Nasal cavity respiratory epithelium epithelial cell of viscerocranial mucosa (primary cell): ENCODE data around the gene GOLT1A. TPM values are rescaled to one million over a fixed set of nuclear protein-coding genes. Genes with fewer than 3 reads are reported as not detected.

Source experiments
- total RNA-seq: library from RNA; depleted of rRNA; stranded (reverse); fragments of >200 nt; gene quantifications from 2 replicates; pipeline ENCODE4 v1.2.3, GENCODE V29; 2014

GOLT1A gene
- 0.71 and 3.4 TPM in 2 replicates for total RNA-seq

GRCh38 chr1:204213668-204214662 is at the start of gene GOLT1A:
GOLT1A (minus strand) TSS chr1:204213988; CDS start chr1:204213906, 82 bp downstream.

GRCh38 chr1:204196068-204196795 is 17.6 kb downstream of the GOLT1A start, which contains the start of gene KISS1:
KISS1 (minus strand) TSS chr1:204196491; CDS start chr1:204192876, 3,615 bp downstream.

GRCh38 chr1:204166219-204166618 is 47.6 kb downstream of the GOLT1A start, which contains the start of gene REN:
REN (minus strand) TSS chr1:204166337; CDS start chr1:204166293, 44 bp downstream.

GRCh38 chr1:204151552-204152309 is 62.1 kb downstream of the GOLT1A start, which contains the start of gene ETNK2:
ETNK2 (minus strand) TSS chr1:204152044; CDS start chr1:204151852, 192 bp downstream.

Other genes starting within 250 kb of the GOLT1A start
- 2.7 and 11.6 TPM in 2 replicates for gene SOX13, start 140.9 kb downstream of the GOLT1A start, total RNA-seq
- gene ETNK2, start 61.9 kb downstream of the GOLT1A start, total RNA-seq, result 22.7 and 51.6 TPM in 2 replicates
- gene REN, start 47.7 kb downstream of the GOLT1A start, total RNA-seq, result under 0.01 TPM in 1 of 2 replicates, not detected in the other
- gene KISS1, start 17.5 kb downstream of the GOLT1A start, total RNA-seq, result not detected in 2 replicates
- gene PLEKHA6, start 145.9 kb upstream of the GOLT1A start, total RNA-seq, result 2.2 and 2.4 TPM in 2 replicates
- gene PPP1R15B, start 197.8 kb upstream of the GOLT1A start, total RNA-seq, result 53.3 and 56.1 TPM in 2 replicates